Panc1 (cell line): ENCODE data around the gene IFT52. TPM values are rescaled to one million over a fixed set of nuclear protein-coding genes. Genes with fewer than 3 reads are reported as not detected.

Experiments used
- ATAC-seq: fragments of 200-7000 bp; cut with Tn5 transposase; 2 replicates; pipeline ENCODE4 v1.9.1; 2020; ENCODE audit warnings: mild to moderate bottlenecking, moderate library complexity
- BruUV-seq: library from RNA; stranded (reverse); fragments of 400-500 nt; replicated peaks from 2 replicates; lab custom pipeline; 2021; lab: Mats Ljungman, UMichigan
- CTCF ChIA-PET: fragments of 300-600 bp; sonication (Branson Sonifier 250); formaldehyde crosslinking; loops from one replicate; lab custom pipeline; 2022; ENCODE audit warnings: antibody characterized with exemption; lab: Charles Lee
- POLR2A ChIA-PET: fragments of 300-600 bp; sonication (Branson Sonifier 250); formaldehyde crosslinking; loops from one replicate; lab custom pipeline; 2022; ENCODE audit warnings: antibody characterized with exemption; lab: Charles Lee
- DNase-seq: peaks from one replicate; pipeline ENCODE4 v3.0.0-alpha.2; 2010; ENCODE audit warnings: low read depth, low spot score
- H3K27ac ChIP-seq: 2 replicates; pipeline ENCODE4 v1.5.1; 2011; ENCODE audit warnings: mild to moderate bottlenecking, low read length, inconsistent platforms
- H3K27me3 ChIP-seq: fragments of 200-500 bp; sonication (Bioruptor generic); 2 replicates; pipeline ENCODE4 v1.6.0; 2014; ENCODE audit warnings: low read length, inconsistent platforms; ENCODE audit not compliant: control insufficient read depth, insufficient read depth
- H3K36me3 ChIP-seq: fragments of 200-500 bp; sonication (Bioruptor generic); 2 replicates; pipeline ENCODE4 v1.5.1; 2014; ENCODE audit warnings: inconsistent platforms, mild to moderate bottlenecking, low read length, moderate library complexity; ENCODE audit not compliant: control insufficient read depth, insufficient read depth
- H3K4me1 ChIP-seq: 2 replicates; pipeline ENCODE4 v1.5.1; 2011; ENCODE audit warnings: inconsistent platforms, mild to moderate bottlenecking, low read length, moderate library complexity; ENCODE audit not compliant: control insufficient read depth, insufficient read depth
- H3K4me3 ChIP-seq, 2 experiments: 2 replicates each; pipeline ENCODE4 v1.5.1; 2011 to 2012; ENCODE audit warnings: low read depth in 2 of 2, low read length in 2 of 2, mild to moderate bottlenecking in 2 of 2, inconsistent platforms in 1 of 2, moderate library complexity in 1 of 2
- H3K9me3 ChIP-seq: fragments of 200-500 bp; sonication (Bioruptor generic); 2 replicates; pipeline ENCODE4 v1.5.1; 2014; ENCODE audit warnings: low read depth, mild to moderate bottlenecking, inconsistent platforms, low read length, moderate library complexity; ENCODE audit not compliant: control insufficient read depth, insufficient read depth
- CTCF ChIP-seq: fragments of 450-650 bp; IDR thresholded peaks from 2 replicates; pipeline ENCODE4 v1.5.1; 2017; ENCODE audit warnings: mild to moderate bottlenecking
- POLR2AphosphoS5 ChIP-seq: IDR thresholded peaks from 2 replicates; pipeline ENCODE4 v1.6.1; 2012; ENCODE audit warnings: mild to moderate bottlenecking, low read depth, low read length, moderate library complexity
- REST ChIP-seq, 2 experiments: IDR thresholded peaks; 2 replicates each; pipeline ENCODE4 v1.6.1; 2011 to 2012; ENCODE audit warnings: low read depth in 2 of 2, control low read depth in 1 of 2, low read length in 1 of 2, mild to moderate bottlenecking in 1 of 2, moderate library complexity in 1 of 2; ENCODE audit not compliant: insufficient read depth in 1 of 2
- SIN3A ChIP-seq: IDR thresholded peaks from 2 replicates; pipeline ENCODE4 v1.6.1; 2012; ENCODE audit warnings: low read depth, mild to moderate bottlenecking, low read length, moderate library complexity, borderline replicate concordance; ENCODE audit not compliant: insufficient read depth
- TCF7L2 ChIP-seq: IDR thresholded peaks from 2 replicates; pipeline ENCODE4 v1.6.1; 2011; ENCODE audit warnings: mild to moderate bottlenecking, low read depth, low read length, inconsistent platforms
- in situ Hi-C: cut with HindIII; loops from 2 replicates; pipeline ENCODE4 v1.10.0; 2016; ENCODE audit warnings: low sequenced_read_pairs, low pct_unique_long_range_greater_than_20kb
- intact Hi-C: fragments of 100-400 bp; cut with micrococcal nuclease; formaldehyde crosslinking; loops from one replicate; pipeline ENCODE4 v1.10.0; 2022; ENCODE audit not compliant: unreplicated experiment
- total RNA-seq: library from RNA; stranded (reverse); gene quantifications from one replicate; pipeline ENCODE4 v1.2.1, GENCODE V29; 2021; ENCODE audit not compliant: unreplicated experiment

Gene IFT52
- total RNA-seq, 1 experiment from 2014 or later: 29.2 TPM

GRCh38 chr20:43542161-43542560 lies 48.6 kb upstream of the IFT52 start:
- H3K27me3 ChIP-seq: no peaks in the 10 kb centered on the region
- H3K4me1 ChIP-seq: no peaks in the 10 kb centered on the region
- ATAC-seq (no peak), DNase-seq (no peak)
- ChIA-PET CTCF (no interaction called here), POLR2A (no interaction called here)
- in situ Hi-C loops (no loop called here), intact Hi-C loops (loop anchor here (10.0 kb wide), 1 partner anchor 153 kb away; no protein-coding TSS in a partner anchor)
- H3K9me3 ChIP-seq: no peaks in the 10 kb centered on the region
- no peak overlapping the region for H3K27ac ChIP-seq
- no TSS peak for BruUV-seq
- TF ChIP-seq REST (IDR thresholded peaks at IDR 0.05; ENCODE audit: insufficient read depth in 1 of 2, low read depth in 2 of 2, low read length in 1 of 2): no peak
- no peak for TF ChIP-seq CTCF
- no peak for TF ChIP-seq TCF7L2
- no peak for TF ChIP-seq SIN3A
- TF ChIP-seq POLR2AphosphoS5: no peak
- no peak overlapping the region for H3K4me3 ChIP-seq
- H3K36me3 ChIP-seq: no peaks in the 10 kb centered on the region

- ChIA-PET POLR2A (no interaction called here), CTCF (no interaction called here)
- Histone ChIP-seq H3K9me3 (no peaks in the 10 kb centered on the region), H3K27me3 (no peaks in the 10 kb centered on the region), H3K4me3 (no peak overlapping the region), H3K4me1 (no peaks in the 10 kb centered on the region), H3K27ac (no peak overlapping the region), H3K36me3 (no peaks in the 10 kb centered on the region)
- TF ChIP-seq POLR2AphosphoS5: no peak
- no peak for TF ChIP-seq REST (IDR thresholded peaks at IDR 0.05; ENCODE audit: insufficient read depth in 1 of 2, low read depth in 2 of 2, low read length in 1 of 2)
- TF ChIP-seq SIN3A: no peak
- no peak for TF ChIP-seq TCF7L2
- no peak for TF ChIP-seq CTCF
- intact Hi-C loops (loop anchor here (10.0 kb wide), 1 partner anchor 152 kb away; no protein-coding TSS in a partner anchor), in situ Hi-C loops (no loop called here)
- BruUV-seq: no TSS peak
- no peak for DNase-seq
- ATAC-seq: no peak
Measured at GRCh38 chr20:43542674-43543073, 48.1 kb upstream of the IFT52 start.
